PC-9 (cell line): Measurements from ENCODE around the gene MCF2L.

Experiments used
- CTCF ChIP-seq: fragments of 200-600 bp; sonication (generic); conservative IDR thresholded peaks from 2 replicates; pipeline ENCODE4 v1.6.1; 2017; ENCODE audit warnings: mixed run types, antibody characterized with exemption, mild to moderate bottlenecking, moderate library complexity
- EZH2 ChIP-seq: fragments of 200-600 bp; sonication (generic); IDR thresholded peaks from 2 replicates; pipeline ENCODE4 v1.8.0; 2017; ENCODE audit warnings: antibody characterized with exemption, low read depth

- TF ChIP-seq CTCF (no peak), EZH2 (no peak)
Observed at GRCh38 chr13:113048766-113049165, 79.8 kb downstream of the MCF2L start.
